ENCODE data around the gene DNMT3A. TPM values are rescaled to one million over a fixed set of nuclear protein-coding genes. Genes with fewer than 3 reads are reported as not detected.

DNMT3A gene
- total and polyA plus RNA-seq, 2 experiments from 2014 or later = 47.2 to 80.4 TPM

- peak overlapping the region; percentile 88; the same call in 1 of the 2 replicates for H2AFZ ChIP-seq
- TF ChIP-seq POLR2AphosphoS5 (IDR thresholded peaks at IDR 0.05; ENCODE audit: low read depth) (no peak), CREB1 (CRISPR knock-in tag; IDR thresholded peaks at IDR 0.05; ENCODE audit: low read depth) (no peak)
- H3K27me3 Mint-ChIP-seq (ENCODE audit: insufficient read depth, low read depth, poor library complexity) = peaks cover 22% of the 10 kb centered on the region
- H3K36me3 ChIP-seq (ENCODE audit: insufficient read depth) = no peaks in the 10 kb centered on the region
- DNase-seq (ENCODE audit: low spot score) (no peak), ATAC-seq (no peak)
- H4K20me1 ChIP-seq (replicated peaks; ENCODE audit: insufficient read depth) = no peaks in the 10 kb centered on the region
- no peak overlapping the region for H3K27ac ChIP-seq (ENCODE audit: low read depth)
- H3K9me2 ChIP-seq (ENCODE audit: insufficient read depth) = no peaks in the 10 kb centered on the region
- H3K79me2 ChIP-seq (replicated peaks; ENCODE audit: insufficient read depth) = no peaks in the 10 kb centered on the region
- H3F3A ChIP-seq (replicated peaks; ENCODE audit: low read depth) = peaks cover 5% of the 10 kb centered on the region; the same call in 1 of the 2 replicates
- no peaks in the 10 kb centered on the region for H3K27me3 ChIP-seq (ENCODE audit: insufficient read depth)
- H3K4me3 ChIP-seq = peak overlapping the region; percentile 46
- no peak overlapping the region for H3K27ac Mint-ChIP-seq
- peaks cover 6% of the 10 kb centered on the region; the same call in 2 of the 3 replicates for H3K9me3 Mint-ChIP-seq
- peak overlapping the region; percentile 74 for H3K4me2 ChIP-seq
- peaks cover 11% of the 10 kb centered on the region for H3K4me1 ChIP-seq (ENCODE audit: insufficient read depth)
- peaks cover 3% of the 10 kb centered on the region for H3K36me3 Mint-ChIP-seq (ENCODE audit: low read depth)
- peaks cover 24% of the 10 kb centered on the region for H3K4me1 Mint-ChIP-seq
- peak overlapping the region; percentile 57; the same call in 2 of the 3 replicates for H3K4me3 Mint-ChIP-seq
These were observed 34.3 kb upstream of the DNMT3A start for GRCh38 chr2:25375989-25376545.

DNA sequence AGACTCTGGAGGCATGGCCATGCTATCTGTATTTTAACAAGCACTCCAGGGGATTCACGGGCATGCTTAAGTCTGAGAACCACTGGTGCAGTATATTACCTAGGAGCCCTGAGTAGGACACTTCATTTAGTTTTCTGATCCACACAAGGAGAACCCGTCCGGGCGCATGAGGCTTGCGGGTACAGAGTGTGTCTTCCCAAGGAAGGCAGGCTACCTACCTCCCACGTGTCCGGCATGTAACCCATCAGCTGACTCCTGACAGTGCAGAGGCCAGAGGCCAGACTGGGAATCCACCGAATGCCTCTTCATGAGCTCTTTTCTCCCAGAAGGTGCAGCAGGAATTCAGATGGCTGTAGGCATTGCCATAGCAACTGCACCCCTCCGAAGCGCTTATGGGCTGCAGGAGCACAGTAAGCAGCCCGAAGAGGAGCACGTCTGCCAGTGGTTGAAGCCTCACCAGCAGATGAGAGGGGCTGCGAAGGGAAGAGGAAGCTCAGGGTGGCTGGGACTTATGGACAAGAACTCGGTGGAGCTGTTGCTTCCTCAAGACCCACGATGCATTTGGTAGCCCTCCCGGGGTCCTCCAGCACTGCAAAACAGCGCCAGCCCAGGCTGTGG is 33.8 kb upstream of the DNMT3A start:
- Histone ChIP-seq H3K79me2 (replicated peaks; ENCODE audit: insufficient read depth) (no peaks in the 10 kb centered on the region), H3K9me2 (ENCODE audit: insufficient read depth) (no peaks in the 10 kb centered on the region), H3K36me3 (ENCODE audit: insufficient read depth) (no peaks in the 10 kb centered on the region), H3K4me1 (ENCODE audit: insufficient read depth) (peaks cover 13% of the 10 kb centered on the region), H3K4me2 (no peak overlapping the region), H3K27ac (ENCODE audit: low read depth) (no peak overlapping the region), H3K4me3 (no peak overlapping the region), H4K20me1 (replicated peaks; ENCODE audit: insufficient read depth) (no peaks in the 10 kb centered on the region), H3K27me3 (ENCODE audit: insufficient read depth) (no peaks in the 10 kb centered on the region), H3F3A (replicated peaks; ENCODE audit: low read depth) (peaks cover 5% of the 10 kb centered on the region; the same call in 1 of the 2 replicates), H2AFZ (no peak overlapping the region)
- Mint-ChIP-seq H3K27ac (no peak overlapping the region), H3K4me3 (no peak overlapping the region; the same call in 2 of the 3 replicates), H3K9me3 (peaks cover 6% of the 10 kb centered on the region; the same call in 2 of the 3 replicates), H3K36me3 (ENCODE audit: low read depth) (peaks cover 3% of the 10 kb centered on the region), H3K27me3 (ENCODE audit: insufficient read depth, low read depth, poor library complexity) (peaks cover 23% of the 10 kb centered on the region), H3K4me1 (peaks cover 27% of the 10 kb centered on the region)
- DNase-seq (ENCODE audit: low spot score) (no peak), ATAC-seq (no peak)
- no peak for TF ChIP-seq EZH2phosphoT487 (IDR thresholded peaks at IDR 0.05; ENCODE audit: unreplicated experiment)
- TF ChIP-seq ZNF114 (CRISPR knock-in tag; IDR thresholded peaks at IDR 0.05) = no peak
- TF ChIP-seq POLR2AphosphoS5 (IDR thresholded peaks at IDR 0.05; ENCODE audit: low read depth) = no peak
- TF ChIP-seq STAT1 (IDR thresholded peaks at IDR 0.05; ENCODE audit: unreplicated experiment) = no peak
- TF ChIP-seq JUNB (IDR thresholded peaks at IDR 0.05; ENCODE audit: unreplicated experiment) = no peak
- TF ChIP-seq EZH2 (IDR thresholded peaks at IDR 0.05; ENCODE audit: low read depth, unreplicated experiment) = no peak
- TF ChIP-seq, protein P1, sequence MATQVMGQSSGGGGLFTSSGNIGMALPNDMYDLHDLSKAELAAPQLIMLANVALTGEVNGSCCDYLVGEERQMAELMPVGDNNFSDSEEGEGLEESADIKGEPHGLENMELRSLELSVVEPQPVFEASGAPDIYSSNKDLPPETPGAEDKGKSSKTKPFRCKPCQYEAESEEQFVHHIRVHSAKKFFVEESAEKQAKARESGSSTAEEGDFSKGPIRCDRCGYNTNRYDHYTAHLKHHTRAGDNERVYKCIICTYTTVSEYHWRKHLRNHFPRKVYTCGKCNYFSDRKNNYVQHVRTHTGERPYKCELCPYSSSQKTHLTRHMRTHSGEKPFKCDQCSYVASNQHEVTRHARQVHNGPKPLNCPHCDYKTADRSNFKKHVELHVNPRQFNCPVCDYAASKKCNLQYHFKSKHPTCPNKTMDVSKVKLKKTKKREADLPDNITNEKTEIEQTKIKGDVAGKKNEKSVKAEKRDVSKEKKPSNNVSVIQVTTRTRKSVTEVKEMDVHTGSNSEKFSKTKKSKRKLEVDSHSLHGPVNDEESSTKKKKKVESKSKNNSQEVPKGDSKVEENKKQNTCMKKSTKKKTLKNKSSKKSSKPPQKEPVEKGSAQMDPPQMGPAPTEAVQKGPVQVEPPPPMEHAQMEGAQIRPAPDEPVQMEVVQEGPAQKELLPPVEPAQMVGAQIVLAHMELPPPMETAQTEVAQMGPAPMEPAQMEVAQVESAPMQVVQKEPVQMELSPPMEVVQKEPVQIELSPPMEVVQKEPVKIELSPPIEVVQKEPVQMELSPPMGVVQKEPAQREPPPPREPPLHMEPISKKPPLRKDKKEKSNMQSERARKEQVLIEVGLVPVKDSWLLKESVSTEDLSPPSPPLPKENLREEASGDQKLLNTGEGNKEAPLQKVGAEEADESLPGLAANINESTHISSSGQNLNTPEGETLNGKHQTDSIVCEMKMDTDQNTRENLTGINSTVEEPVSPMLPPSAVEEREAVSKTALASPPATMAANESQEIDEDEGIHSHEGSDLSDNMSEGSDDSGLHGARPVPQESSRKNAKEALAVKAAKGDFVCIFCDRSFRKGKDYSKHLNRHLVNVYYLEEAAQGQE (IDR thresholded peaks at IDR 0.05; ENCODE audit: unreplicated experiment) = no peak
- no peak for TF ChIP-seq ZNF331 (CRISPR knock-in tag; IDR thresholded peaks at IDR 0.05; ENCODE audit: low read depth)
- no peak for TF ChIP-seq ZNF462 (CRISPR knock-in tag; IDR thresholded peaks at IDR 0.05)

Measured in GM23338 (cell line).